GM12878 (cell line): ENCODE results near the gene MSRB2.

Experiments
- CBX5 ChIP-seq: sonication (generic); IDR thresholded peaks from 2 replicates; pipeline ENCODE4 v1.6.1; 2016; ENCODE audit warnings: low read depth, moderate library complexity, mild to moderate bottlenecking, inconsistent platforms
- RAD51 ChIP-seq: fragments of 450-650 bp; IDR thresholded peaks from 2 replicates; pipeline ENCODE4 v1.6.1; 2016; ENCODE audit warnings: moderate library complexity, mild to moderate bottlenecking, inconsistent platforms
- RBBP5 ChIP-seq: fragments of 200-600 bp; sonication (generic); conservative IDR thresholded peaks from 2 replicates; pipeline ENCODE4 v1.6.1; 2016
- YY1 ChIP-seq: IDR thresholded peaks from 2 replicates; pipeline ENCODE4 v1.6.1; 2011; ENCODE audit warnings: low read depth, mild to moderate bottlenecking, low read length
- ZNF207 ChIP-seq: fragments of 450-650 bp; IDR thresholded peaks from 2 replicates; pipeline ENCODE4 v1.6.1; 2014; ENCODE audit warnings: antibody characterized with exemption, mild to moderate bottlenecking, borderline replicate concordance
- TF ChIP-seq, protein P1 (sequence below): IDR thresholded peaks from 2 replicates; pipeline ENCODE4 v1.6.1; 2012; ENCODE audit warnings: mild to moderate bottlenecking, low read depth, low read length
- TF ChIP-seq, protein P2 (sequence below), 3 experiments: IDR thresholded peaks in 2 of 3; conservative IDR thresholded peaks in 1 of 3; 2 replicates each; pipeline ENCODE4 v1.5.1; 2011; ENCODE audit warnings: low read depth in 3 of 3, low read length in 3 of 3, mild to moderate bottlenecking in 3 of 3, control low read depth in 2 of 3, moderate library complexity in 2 of 3, inconsistent platforms in 1 of 3, mixed read lengths in 1 of 3; ENCODE audit not compliant: control insufficient read depth in 2 of 3, insufficient read depth in 1 of 3; ENCODE audit errors: extremely low read depth in 1 of 3

DNA sequence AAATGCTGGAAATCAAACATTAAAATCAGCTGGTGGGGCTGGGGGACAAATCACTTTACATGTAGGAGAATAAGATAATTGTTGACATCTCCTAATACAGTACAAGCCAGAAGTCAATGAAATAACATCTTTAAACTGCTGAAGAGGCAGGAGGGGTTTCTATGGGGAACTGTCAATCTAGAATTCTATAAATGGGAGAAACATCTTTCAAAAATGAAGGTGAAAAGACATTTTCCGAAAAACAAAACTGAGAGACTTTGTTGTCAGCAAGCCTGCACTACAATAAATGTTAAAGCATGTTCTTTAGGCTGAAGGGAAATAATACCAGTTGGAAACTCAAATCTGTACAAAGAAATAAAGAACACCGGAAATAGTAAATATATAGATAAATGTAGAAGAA, 17.3 kb upstream of the MSRB2 start:
- no peak for TF ChIP-seq RBBP5
- TF ChIP-seq, protein P1, sequence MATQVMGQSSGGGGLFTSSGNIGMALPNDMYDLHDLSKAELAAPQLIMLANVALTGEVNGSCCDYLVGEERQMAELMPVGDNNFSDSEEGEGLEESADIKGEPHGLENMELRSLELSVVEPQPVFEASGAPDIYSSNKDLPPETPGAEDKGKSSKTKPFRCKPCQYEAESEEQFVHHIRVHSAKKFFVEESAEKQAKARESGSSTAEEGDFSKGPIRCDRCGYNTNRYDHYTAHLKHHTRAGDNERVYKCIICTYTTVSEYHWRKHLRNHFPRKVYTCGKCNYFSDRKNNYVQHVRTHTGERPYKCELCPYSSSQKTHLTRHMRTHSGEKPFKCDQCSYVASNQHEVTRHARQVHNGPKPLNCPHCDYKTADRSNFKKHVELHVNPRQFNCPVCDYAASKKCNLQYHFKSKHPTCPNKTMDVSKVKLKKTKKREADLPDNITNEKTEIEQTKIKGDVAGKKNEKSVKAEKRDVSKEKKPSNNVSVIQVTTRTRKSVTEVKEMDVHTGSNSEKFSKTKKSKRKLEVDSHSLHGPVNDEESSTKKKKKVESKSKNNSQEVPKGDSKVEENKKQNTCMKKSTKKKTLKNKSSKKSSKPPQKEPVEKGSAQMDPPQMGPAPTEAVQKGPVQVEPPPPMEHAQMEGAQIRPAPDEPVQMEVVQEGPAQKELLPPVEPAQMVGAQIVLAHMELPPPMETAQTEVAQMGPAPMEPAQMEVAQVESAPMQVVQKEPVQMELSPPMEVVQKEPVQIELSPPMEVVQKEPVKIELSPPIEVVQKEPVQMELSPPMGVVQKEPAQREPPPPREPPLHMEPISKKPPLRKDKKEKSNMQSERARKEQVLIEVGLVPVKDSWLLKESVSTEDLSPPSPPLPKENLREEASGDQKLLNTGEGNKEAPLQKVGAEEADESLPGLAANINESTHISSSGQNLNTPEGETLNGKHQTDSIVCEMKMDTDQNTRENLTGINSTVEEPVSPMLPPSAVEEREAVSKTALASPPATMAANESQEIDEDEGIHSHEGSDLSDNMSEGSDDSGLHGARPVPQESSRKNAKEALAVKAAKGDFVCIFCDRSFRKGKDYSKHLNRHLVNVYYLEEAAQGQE: no peak
- TF ChIP-seq, protein P2, sequence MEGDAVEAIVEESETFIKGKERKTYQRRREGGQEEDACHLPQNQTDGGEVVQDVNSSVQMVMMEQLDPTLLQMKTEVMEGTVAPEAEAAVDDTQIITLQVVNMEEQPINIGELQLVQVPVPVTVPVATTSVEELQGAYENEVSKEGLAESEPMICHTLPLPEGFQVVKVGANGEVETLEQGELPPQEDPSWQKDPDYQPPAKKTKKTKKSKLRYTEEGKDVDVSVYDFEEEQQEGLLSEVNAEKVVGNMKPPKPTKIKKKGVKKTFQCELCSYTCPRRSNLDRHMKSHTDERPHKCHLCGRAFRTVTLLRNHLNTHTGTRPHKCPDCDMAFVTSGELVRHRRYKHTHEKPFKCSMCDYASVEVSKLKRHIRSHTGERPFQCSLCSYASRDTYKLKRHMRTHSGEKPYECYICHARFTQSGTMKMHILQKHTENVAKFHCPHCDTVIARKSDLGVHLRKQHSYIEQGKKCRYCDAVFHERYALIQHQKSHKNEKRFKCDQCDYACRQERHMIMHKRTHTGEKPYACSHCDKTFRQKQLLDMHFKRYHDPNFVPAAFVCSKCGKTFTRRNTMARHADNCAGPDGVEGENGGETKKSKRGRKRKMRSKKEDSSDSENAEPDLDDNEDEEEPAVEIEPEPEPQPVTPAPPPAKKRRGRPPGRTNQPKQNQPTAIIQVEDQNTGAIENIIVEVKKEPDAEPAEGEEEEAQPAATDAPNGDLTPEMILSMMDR (IDR thresholded peaks at IDR 0.05 in 2 of 3, conservative IDR thresholded peaks at IDR 0.05 in 1 of 3; ENCODE audit: control insufficient read depth in 2 of 3, extremely low read depth in 1 of 3, insufficient read depth in 1 of 3, low read depth in 3 of 3, low read length in 3 of 3): no peak
- TF ChIP-seq ZNF207: no peak
- no peak for TF ChIP-seq RAD51
- TF ChIP-seq YY1: no peak
- no peak for TF ChIP-seq CBX5
